ENCODE data around the gene EDC3. TPM values are rescaled to one million over a fixed set of nuclear protein-coding genes. Genes with fewer than 3 reads are reported as not detected.

The EDC3 gene
- total and polyA plus RNA-seq, 9 of the 15 experiments (the other 6 are each of a cell fraction or from before 2014, with no cell fraction given): 11.7 to 63.9 (median 32.8) TPM

GRCh38 chr15:74615508-74616365 lies 80.1 kb downstream of the EDC3 start, which contains the start of gene CLK3 (continued):
- TF ChIP-seq SMAD1 (IDR thresholded peaks at IDR 0.05; ENCODE audit: low read depth, low read length, partially characterized antibody) (peak; percentile 59), ZNF274 (IDR thresholded peaks at IDR 0.05; ENCODE audit: borderline replicate concordance, low read depth, low read length) (no peak), OTX1 (CRISPR knock-in tag; IDR thresholded peaks at IDR 0.05) (0 out of 2 replicates have a peak, but pooled peaks have one; percentile 4), POLR3A (IDR thresholded peaks at IDR 0.05; ENCODE audit: borderline replicate concordance, extremely low read depth, insufficient read depth, insufficient read length) (no peak), NR4A1 (CRISPR knock-in tag; IDR thresholded peaks at IDR 0.05) (no peak), NR4A1 (tag; IDR thresholded peaks at IDR 0.05) (peak; percentile 42; the same call in 1 of the 2 replicates), PCBP1 (IDR thresholded peaks at IDR 0.05; ENCODE audit: low read depth, low read length, poor library complexity, severe bottlenecking) (peak; percentile 49), ZNF445 (CRISPR knock-in tag; IDR thresholded peaks at IDR 0.05; ENCODE audit: low read depth) (no peak), PREB (CRISPR knock-in tag; IDR thresholded peaks at IDR 0.05) (no peak), TGIF2 (CRISPR knock-in tag; IDR thresholded peaks at IDR 0.05) (no peak), TRIM25 (IDR thresholded peaks at IDR 0.05; ENCODE audit: borderline replicate concordance) (no peak), YBX1 (IDR thresholded peaks at IDR 0.05) (no peak), XRCC5 (IDR thresholded peaks at IDR 0.05; ENCODE audit: low read depth, low read length) (no peak), ZNF449 (CRISPR knock-in tag; IDR thresholded peaks at IDR 0.05) (no peak), SUPT5H (IDR thresholded peaks at IDR 0.05) (peak; percentile 72)
- TF ChIP-seq, protein P1, sequence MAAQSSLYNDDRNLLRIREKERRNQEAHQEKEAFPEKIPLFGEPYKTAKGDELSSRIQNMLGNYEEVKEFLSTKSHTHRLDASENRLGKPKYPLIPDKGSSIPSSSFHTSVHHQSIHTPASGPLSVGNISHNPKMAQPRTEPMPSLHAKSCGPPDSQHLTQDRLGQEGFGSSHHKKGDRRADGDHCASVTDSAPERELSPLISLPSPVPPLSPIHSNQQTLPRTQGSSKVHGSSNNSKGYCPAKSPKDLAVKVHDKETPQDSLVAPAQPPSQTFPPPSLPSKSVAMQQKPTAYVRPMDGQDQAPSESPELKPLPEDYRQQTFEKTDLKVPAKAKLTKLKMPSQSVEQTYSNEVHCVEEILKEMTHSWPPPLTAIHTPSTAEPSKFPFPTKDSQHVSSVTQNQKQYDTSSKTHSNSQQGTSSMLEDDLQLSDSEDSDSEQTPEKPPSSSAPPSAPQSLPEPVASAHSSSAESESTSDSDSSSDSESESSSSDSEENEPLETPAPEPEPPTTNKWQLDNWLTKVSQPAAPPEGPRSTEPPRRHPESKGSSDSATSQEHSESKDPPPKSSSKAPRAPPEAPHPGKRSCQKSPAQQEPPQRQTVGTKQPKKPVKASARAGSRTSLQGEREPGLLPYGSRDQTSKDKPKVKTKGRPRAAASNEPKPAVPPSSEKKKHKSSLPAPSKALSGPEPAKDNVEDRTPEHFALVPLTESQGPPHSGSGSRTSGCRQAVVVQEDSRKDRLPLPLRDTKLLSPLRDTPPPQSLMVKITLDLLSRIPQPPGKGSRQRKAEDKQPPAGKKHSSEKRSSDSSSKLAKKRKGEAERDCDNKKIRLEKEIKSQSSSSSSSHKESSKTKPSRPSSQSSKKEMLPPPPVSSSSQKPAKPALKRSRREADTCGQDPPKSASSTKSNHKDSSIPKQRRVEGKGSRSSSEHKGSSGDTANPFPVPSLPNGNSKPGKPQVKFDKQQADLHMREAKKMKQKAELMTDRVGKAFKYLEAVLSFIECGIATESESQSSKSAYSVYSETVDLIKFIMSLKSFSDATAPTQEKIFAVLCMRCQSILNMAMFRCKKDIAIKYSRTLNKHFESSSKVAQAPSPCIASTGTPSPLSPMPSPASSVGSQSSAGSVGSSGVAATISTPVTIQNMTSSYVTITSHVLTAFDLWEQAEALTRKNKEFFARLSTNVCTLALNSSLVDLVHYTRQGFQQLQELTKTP (IDR thresholded peaks at IDR 0.05; ENCODE audit: low read depth in 1 of 2, partially characterized antibody in 2 of 2): no peak
- TF ChIP-seq, protein P2, sequence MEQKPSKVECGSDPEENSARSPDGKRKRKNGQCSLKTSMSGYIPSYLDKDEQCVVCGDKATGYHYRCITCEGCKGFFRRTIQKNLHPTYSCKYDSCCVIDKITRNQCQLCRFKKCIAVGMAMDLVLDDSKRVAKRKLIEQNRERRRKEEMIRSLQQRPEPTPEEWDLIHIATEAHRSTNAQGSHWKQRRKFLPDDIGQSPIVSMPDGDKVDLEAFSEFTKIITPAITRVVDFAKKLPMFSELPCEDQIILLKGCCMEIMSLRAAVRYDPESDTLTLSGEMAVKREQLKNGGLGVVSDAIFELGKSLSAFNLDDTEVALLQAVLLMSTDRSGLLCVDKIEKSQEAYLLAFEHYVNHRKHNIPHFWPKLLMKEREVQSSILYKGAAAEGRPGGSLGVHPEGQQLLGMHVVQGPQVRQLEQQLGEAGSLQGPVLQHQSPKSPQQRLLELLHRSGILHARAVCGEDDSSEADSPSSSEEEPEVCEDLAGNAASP (IDR thresholded peaks at IDR 0.05): no peak

Data from K562 (cell line).